HEK293 (cell line): ENCODE data around the gene PAQR7.

Source experiments
- RBAK ChIP-seq: fragments of 450-650 bp; formaldehyde crosslinking; IDR thresholded peaks from 2 replicates; pipeline ENCODE4 v1.5.1; 2016; ENCODE audit warnings: missing biosample characterization, missing genetic modification characterization
- ZBTB17 ChIP-seq: fragments of 450-650 bp; formaldehyde crosslinking; IDR thresholded peaks from 2 replicates; pipeline ENCODE4 v1.5.1; 2016; ENCODE audit warnings: missing biosample characterization, missing genetic modification characterization
- ZIC2 ChIP-seq: fragments of 450-650 bp; formaldehyde crosslinking; IDR thresholded peaks from 2 replicates; pipeline ENCODE4 v1.5.1; 2016; ENCODE audit warnings: missing biosample characterization, missing genetic modification characterization
- ZNF24 ChIP-seq: fragments of 450-650 bp; formaldehyde crosslinking; IDR thresholded peaks from 2 replicates; pipeline ENCODE4 v1.5.1; 2016; ENCODE audit warnings: missing biosample characterization, missing genetic modification characterization
- ZNF311 ChIP-seq: fragments of 450-650 bp; formaldehyde crosslinking; IDR thresholded peaks from 2 replicates; pipeline ENCODE4 v1.5.1; 2017; ENCODE audit warnings: missing biosample characterization, missing genetic modification characterization, borderline replicate concordance
- ZNF48 ChIP-seq: fragments of 450-650 bp; formaldehyde crosslinking; IDR thresholded peaks from 2 replicates; pipeline ENCODE4 v1.5.1; 2016; ENCODE audit warnings: missing biosample characterization, missing genetic modification characterization
- ZNF776 ChIP-seq: fragments of 450-650 bp; formaldehyde crosslinking; IDR thresholded peaks from 2 replicates; pipeline ENCODE4 v1.5.0; 2017; ENCODE audit warnings: missing biosample characterization, missing genetic modification characterization, borderline replicate concordance
- ZNF792 ChIP-seq: fragments of 450-650 bp; formaldehyde crosslinking; IDR thresholded peaks from 2 replicates; pipeline ENCODE4 v1.5.1; 2016; ENCODE audit warnings: missing biosample characterization, missing genetic modification characterization
- TF ChIP-seq, protein P1 (sequence below): fragments of 450-650 bp; formaldehyde crosslinking; IDR thresholded peaks from 2 replicates; pipeline ENCODE4 v1.5.1; 2016; ENCODE audit warnings: missing biosample characterization, missing genetic modification characterization
- TF ChIP-seq, protein P2 (sequence below): fragments of 450-650 bp; formaldehyde crosslinking; IDR thresholded peaks from 2 replicates; pipeline ENCODE4 v1.5.1; 2016; ENCODE audit warnings: missing biosample characterization, missing genetic modification characterization
- TF ChIP-seq, protein P3 (sequence below): fragments of 450-650 bp; formaldehyde crosslinking; IDR thresholded peaks from 2 replicates; pipeline ENCODE4 v1.5.1; 2016; ENCODE audit warnings: missing biosample characterization, missing genetic modification characterization
- TF ChIP-seq, protein P4 (sequence below): fragments of 450-650 bp; formaldehyde crosslinking; IDR thresholded peaks from 2 replicates; pipeline ENCODE4 v1.5.1; 2016; ENCODE audit warnings: missing biosample characterization, missing genetic modification characterization
- TF ChIP-seq, protein P5 (sequence below): fragments of 450-650 bp; formaldehyde crosslinking; IDR thresholded peaks from 2 replicates; pipeline ENCODE4 v1.5.1; 2017; ENCODE audit warnings: missing biosample characterization, mild to moderate bottlenecking, missing genetic modification characterization, moderate library complexity
- TF ChIP-seq, protein P6 (sequence below): fragments of 450-650 bp; formaldehyde crosslinking; IDR thresholded peaks from 2 replicates; pipeline ENCODE4 v1.5.1; 2016; ENCODE audit warnings: missing biosample characterization, missing genetic modification characterization

DNA sequence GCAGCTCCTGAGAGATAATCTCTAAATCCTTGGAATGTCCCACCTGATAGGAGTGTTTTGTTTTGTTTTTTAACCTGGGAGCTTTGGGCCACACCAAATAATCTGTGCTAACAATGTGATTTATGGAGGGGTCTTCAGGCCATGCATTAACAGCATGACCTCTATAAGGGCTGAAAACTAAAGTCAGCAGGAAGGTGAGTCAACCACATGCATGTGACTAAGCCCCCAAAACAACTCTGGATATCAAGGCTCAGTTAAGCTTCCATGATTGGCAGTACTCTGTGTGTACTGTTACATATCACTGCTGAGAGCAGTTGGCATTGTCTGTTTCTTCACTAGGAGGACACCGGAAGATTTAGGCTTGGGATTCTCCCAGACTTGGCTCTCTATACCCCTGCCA lies 27.0 kb downstream of the PAQR7 start:
- TF ChIP-seq ZIC2 (no peak), ZNF311 (tag by site-specific recombination) (no peak), ZNF792 (tag by site-specific recombination) (no peak), RBAK (no peak), ZNF24 (tag by site-specific recombination) (no peak), ZNF776 (tag by site-specific recombination) (no peak), ZNF48 (tag by site-specific recombination) (no peak), ZBTB17 (tag by site-specific recombination) (no peak)
- TF ChIP-seq, protein P1, sequence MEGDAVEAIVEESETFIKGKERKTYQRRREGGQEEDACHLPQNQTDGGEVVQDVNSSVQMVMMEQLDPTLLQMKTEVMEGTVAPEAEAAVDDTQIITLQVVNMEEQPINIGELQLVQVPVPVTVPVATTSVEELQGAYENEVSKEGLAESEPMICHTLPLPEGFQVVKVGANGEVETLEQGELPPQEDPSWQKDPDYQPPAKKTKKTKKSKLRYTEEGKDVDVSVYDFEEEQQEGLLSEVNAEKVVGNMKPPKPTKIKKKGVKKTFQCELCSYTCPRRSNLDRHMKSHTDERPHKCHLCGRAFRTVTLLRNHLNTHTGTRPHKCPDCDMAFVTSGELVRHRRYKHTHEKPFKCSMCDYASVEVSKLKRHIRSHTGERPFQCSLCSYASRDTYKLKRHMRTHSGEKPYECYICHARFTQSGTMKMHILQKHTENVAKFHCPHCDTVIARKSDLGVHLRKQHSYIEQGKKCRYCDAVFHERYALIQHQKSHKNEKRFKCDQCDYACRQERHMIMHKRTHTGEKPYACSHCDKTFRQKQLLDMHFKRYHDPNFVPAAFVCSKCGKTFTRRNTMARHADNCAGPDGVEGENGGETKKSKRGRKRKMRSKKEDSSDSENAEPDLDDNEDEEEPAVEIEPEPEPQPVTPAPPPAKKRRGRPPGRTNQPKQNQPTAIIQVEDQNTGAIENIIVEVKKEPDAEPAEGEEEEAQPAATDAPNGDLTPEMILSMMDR: no peak
- TF ChIP-seq, protein P2, sequence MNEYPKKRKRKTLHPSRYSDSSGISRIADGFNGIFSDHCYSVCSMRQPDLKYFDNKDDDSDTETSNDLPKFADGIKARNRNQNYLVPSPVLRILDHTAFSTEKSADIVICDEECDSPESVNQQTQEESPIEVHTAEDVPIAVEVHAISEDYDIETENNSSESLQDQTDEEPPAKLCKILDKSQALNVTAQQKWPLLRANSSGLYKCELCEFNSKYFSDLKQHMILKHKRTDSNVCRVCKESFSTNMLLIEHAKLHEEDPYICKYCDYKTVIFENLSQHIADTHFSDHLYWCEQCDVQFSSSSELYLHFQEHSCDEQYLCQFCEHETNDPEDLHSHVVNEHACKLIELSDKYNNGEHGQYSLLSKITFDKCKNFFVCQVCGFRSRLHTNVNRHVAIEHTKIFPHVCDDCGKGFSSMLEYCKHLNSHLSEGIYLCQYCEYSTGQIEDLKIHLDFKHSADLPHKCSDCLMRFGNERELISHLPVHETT: no peak
- TF ChIP-seq, protein P3, sequence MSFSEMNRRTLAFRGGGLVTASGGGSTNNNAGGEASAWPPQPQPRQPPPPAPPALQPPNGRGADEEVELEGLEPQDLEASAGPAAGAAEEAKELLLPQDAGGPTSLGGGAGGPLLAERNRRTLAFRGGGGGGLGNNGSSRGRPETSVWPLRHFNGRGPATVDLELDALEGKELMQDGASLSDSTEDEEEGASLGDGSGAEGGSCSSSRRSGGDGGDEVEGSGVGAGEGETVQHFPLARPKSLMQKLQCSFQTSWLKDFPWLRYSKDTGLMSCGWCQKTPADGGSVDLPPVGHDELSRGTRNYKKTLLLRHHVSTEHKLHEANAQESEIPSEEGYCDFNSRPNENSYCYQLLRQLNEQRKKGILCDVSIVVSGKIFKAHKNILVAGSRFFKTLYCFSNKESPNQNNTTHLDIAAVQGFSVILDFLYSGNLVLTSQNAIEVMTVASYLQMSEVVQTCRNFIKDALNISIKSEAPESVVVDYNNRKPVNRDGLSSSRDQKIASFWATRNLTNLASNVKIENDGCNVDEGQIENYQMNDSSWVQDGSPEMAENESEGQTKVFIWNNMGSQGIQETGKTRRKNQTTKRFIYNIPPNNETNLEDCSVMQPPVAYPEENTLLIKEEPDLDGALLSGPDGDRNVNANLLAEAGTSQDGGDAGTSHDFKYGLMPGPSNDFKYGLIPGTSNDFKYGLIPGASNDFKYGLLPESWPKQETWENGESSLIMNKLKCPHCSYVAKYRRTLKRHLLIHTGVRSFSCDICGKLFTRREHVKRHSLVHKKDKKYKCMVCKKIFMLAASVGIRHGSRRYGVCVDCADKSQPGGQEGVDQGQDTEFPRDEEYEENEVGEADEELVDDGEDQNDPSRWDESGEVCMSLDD (tag by site-specific recombination): no peak
- TF ChIP-seq, protein P4, sequence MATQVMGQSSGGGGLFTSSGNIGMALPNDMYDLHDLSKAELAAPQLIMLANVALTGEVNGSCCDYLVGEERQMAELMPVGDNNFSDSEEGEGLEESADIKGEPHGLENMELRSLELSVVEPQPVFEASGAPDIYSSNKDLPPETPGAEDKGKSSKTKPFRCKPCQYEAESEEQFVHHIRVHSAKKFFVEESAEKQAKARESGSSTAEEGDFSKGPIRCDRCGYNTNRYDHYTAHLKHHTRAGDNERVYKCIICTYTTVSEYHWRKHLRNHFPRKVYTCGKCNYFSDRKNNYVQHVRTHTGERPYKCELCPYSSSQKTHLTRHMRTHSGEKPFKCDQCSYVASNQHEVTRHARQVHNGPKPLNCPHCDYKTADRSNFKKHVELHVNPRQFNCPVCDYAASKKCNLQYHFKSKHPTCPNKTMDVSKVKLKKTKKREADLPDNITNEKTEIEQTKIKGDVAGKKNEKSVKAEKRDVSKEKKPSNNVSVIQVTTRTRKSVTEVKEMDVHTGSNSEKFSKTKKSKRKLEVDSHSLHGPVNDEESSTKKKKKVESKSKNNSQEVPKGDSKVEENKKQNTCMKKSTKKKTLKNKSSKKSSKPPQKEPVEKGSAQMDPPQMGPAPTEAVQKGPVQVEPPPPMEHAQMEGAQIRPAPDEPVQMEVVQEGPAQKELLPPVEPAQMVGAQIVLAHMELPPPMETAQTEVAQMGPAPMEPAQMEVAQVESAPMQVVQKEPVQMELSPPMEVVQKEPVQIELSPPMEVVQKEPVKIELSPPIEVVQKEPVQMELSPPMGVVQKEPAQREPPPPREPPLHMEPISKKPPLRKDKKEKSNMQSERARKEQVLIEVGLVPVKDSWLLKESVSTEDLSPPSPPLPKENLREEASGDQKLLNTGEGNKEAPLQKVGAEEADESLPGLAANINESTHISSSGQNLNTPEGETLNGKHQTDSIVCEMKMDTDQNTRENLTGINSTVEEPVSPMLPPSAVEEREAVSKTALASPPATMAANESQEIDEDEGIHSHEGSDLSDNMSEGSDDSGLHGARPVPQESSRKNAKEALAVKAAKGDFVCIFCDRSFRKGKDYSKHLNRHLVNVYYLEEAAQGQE: no peak
- TF ChIP-seq, protein P5, sequence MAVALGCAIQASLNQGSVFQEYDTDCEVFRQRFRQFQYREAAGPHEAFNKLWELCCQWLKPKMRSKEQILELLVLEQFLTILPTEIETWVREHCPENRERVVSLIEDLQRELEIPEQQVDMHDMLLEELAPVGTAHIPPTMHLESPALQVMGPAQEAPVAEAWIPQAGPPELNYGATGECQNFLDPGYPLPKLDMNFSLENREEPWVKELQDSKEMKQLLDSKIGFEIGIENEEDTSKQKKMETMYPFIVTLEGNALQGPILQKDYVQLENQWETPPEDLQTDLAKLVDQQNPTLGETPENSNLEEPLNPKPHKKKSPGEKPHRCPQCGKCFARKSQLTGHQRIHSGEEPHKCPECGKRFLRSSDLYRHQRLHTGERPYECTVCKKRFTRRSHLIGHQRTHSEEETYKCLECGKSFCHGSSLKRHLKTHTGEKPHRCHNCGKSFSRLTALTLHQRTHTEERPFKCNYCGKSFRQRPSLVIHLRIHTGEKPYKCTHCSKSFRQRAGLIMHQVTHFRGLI (tag by site-specific recombination): no peak
- TF ChIP-seq, protein P6, sequence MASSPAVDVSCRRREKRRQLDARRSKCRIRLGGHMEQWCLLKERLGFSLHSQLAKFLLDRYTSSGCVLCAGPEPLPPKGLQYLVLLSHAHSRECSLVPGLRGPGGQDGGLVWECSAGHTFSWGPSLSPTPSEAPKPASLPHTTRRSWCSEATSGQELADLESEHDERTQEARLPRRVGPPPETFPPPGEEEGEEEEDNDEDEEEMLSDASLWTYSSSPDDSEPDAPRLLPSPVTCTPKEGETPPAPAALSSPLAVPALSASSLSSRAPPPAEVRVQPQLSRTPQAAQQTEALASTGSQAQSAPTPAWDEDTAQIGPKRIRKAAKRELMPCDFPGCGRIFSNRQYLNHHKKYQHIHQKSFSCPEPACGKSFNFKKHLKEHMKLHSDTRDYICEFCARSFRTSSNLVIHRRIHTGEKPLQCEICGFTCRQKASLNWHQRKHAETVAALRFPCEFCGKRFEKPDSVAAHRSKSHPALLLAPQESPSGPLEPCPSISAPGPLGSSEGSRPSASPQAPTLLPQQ: no peak
